Measurements from ENCODE around the gene ASPG. TPM values are rescaled to one million over a fixed set of nuclear protein-coding genes. Genes with fewer than 3 reads are reported as not detected.

Gene ASPG
- total RNA-seq, 1 experiment from 2014 or later, result not detected

DNA sequence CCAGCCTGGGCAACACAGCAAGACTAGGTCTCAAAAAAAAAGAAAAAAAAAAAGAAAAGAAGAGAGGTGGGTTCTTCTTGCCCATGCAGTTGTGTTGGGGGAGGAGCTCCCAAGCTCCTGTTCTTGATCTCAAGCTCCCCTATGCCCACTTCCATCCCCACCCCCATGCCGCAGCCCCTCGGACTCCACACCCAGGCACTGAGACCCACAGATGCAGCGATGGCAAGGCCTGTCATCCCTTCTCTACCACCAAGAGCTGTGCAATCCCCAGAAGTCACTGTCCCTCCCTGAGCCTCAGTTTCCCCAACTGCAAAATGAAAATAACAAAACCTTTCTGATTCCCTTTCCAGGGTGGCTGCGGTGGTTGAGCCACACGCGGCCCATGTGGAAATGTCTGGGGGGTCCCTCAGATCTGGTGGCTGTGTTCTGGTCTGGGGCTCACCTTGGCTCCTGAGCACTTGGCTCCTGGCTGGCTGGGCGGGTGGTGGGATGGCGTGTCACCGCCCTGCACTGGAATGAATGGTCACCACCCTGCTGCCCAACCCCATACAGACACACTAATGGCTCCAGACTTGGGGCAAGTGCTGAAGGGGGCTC is 30.3 kb downstream of the ASPG start:
- BruUV-seq (replicated peaks), result no TSS peak
- no peak for DNase-seq (ENCODE audit: low read depth, low spot score)
- Histone ChIP-seq H3K36me3 (ENCODE audit: control insufficient read depth, insufficient read depth, low read length) (no peaks in the 10 kb centered on the region; the same call in 1 of the 2 replicates), H3K27me3 (ENCODE audit: control insufficient read depth, insufficient read depth, low read length) (no peaks in the 10 kb centered on the region; the same call in 1 of the 2 replicates), H3K27ac (ENCODE audit: low read length) (no peak overlapping the region), H3K4me3 (ENCODE audit: low read depth in 2 of 2, low read length in 2 of 2) (no peak overlapping the region), H3K4me1 (ENCODE audit: control insufficient read depth, insufficient read depth, low read length) (no peaks in the 10 kb centered on the region), H3K9me3 (ENCODE audit: control insufficient read depth, insufficient read depth, low read depth, low read length) (no peaks in the 10 kb centered on the region)
- in situ Hi-C loops (cut with HindIII; ENCODE audit: low pct_unique_long_range_greater_than_20kb, low sequenced_read_pairs), result no loop called here
- TF ChIP-seq, protein P1, sequence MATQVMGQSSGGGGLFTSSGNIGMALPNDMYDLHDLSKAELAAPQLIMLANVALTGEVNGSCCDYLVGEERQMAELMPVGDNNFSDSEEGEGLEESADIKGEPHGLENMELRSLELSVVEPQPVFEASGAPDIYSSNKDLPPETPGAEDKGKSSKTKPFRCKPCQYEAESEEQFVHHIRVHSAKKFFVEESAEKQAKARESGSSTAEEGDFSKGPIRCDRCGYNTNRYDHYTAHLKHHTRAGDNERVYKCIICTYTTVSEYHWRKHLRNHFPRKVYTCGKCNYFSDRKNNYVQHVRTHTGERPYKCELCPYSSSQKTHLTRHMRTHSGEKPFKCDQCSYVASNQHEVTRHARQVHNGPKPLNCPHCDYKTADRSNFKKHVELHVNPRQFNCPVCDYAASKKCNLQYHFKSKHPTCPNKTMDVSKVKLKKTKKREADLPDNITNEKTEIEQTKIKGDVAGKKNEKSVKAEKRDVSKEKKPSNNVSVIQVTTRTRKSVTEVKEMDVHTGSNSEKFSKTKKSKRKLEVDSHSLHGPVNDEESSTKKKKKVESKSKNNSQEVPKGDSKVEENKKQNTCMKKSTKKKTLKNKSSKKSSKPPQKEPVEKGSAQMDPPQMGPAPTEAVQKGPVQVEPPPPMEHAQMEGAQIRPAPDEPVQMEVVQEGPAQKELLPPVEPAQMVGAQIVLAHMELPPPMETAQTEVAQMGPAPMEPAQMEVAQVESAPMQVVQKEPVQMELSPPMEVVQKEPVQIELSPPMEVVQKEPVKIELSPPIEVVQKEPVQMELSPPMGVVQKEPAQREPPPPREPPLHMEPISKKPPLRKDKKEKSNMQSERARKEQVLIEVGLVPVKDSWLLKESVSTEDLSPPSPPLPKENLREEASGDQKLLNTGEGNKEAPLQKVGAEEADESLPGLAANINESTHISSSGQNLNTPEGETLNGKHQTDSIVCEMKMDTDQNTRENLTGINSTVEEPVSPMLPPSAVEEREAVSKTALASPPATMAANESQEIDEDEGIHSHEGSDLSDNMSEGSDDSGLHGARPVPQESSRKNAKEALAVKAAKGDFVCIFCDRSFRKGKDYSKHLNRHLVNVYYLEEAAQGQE (IDR thresholded peaks at IDR 0.05; ENCODE audit: insufficient read depth in 1 of 2, low read depth in 2 of 2, low read length in 1 of 2), result no peak
- TF ChIP-seq, protein P2, sequence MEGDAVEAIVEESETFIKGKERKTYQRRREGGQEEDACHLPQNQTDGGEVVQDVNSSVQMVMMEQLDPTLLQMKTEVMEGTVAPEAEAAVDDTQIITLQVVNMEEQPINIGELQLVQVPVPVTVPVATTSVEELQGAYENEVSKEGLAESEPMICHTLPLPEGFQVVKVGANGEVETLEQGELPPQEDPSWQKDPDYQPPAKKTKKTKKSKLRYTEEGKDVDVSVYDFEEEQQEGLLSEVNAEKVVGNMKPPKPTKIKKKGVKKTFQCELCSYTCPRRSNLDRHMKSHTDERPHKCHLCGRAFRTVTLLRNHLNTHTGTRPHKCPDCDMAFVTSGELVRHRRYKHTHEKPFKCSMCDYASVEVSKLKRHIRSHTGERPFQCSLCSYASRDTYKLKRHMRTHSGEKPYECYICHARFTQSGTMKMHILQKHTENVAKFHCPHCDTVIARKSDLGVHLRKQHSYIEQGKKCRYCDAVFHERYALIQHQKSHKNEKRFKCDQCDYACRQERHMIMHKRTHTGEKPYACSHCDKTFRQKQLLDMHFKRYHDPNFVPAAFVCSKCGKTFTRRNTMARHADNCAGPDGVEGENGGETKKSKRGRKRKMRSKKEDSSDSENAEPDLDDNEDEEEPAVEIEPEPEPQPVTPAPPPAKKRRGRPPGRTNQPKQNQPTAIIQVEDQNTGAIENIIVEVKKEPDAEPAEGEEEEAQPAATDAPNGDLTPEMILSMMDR (IDR thresholded peaks at IDR 0.05), result no peak
- ATAC-seq, result no peak
- POLR2A ChIA-PET, result interaction anchor here (0.6 kb wide), 1 partner anchor 327 kb away, joined by 6 read pairs; no protein-coding TSS in a partner anchor
- CTCF ChIA-PET, result no interaction called here
- intact Hi-C loops (cut with micrococcal nuclease; ENCODE audit: unreplicated experiment), result no loop called here

DNA sequence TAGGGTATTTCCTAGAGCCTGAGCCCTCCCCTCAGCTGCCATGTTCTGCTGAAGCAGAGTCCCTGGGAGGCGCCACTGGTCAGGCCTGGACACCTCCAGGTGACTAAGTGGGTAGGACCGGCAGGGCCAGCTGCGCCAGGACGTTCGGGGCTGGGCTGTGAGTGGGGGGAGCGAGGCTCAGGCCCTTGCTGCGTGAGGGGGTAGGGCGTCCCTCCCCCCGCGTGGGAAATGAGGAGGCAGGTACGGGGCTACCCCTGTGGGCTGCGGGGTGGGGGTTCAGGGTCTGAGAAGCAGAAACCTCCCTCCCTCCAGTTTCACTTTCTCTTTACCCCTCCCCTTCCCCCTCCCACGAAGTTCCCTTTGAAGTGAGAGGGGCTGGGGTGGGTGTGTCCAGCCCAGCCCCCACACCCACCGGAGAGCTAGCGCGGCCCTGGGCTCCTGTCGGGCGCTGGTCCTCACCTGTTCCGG is 30.8 kb downstream of the ASPG start:
- H3K27me3 ChIP-seq (ENCODE audit: control insufficient read depth, insufficient read depth, low read length), result no peaks in the 10 kb centered on the region; the same call in 1 of the 2 replicates

More for the DNA sequence above, 30.8 kb downstream of the ASPG start:
- no peak for ATAC-seq
- TF ChIP-seq SIN3A (IDR thresholded peaks at IDR 0.05; ENCODE audit: borderline replicate concordance, insufficient read depth, low read depth, low read length) (no peak), POLR2AphosphoS5 (IDR thresholded peaks at IDR 0.05; ENCODE audit: low read depth, low read length) (no peak), TCF7L2 (IDR thresholded peaks at IDR 0.05; ENCODE audit: low read depth, low read length) (no peak)
- TF ChIP-seq, protein P1 (IDR thresholded peaks at IDR 0.05; ENCODE audit: insufficient read depth in 1 of 2, low read depth in 2 of 2, low read length in 1 of 2), result no peak
- TF ChIP-seq, protein P2 (IDR thresholded peaks at IDR 0.05), result no peak
- no TSS peak for BruUV-seq (replicated peaks)
- ChIA-PET CTCF (no interaction called here), POLR2A (interaction anchor here (0.6 kb wide), 1 partner anchor 327 kb away, joined by 6 read pairs; no protein-coding TSS in a partner anchor)
- Histone ChIP-seq H3K27ac (ENCODE audit: low read length) (no peak overlapping the region), H3K9me3 (ENCODE audit: control insufficient read depth, insufficient read depth, low read depth, low read length) (no peaks in the 10 kb centered on the region), H3K4me1 (ENCODE audit: control insufficient read depth, insufficient read depth, low read length) (no peaks in the 10 kb centered on the region), H3K4me3 (ENCODE audit: low read depth in 2 of 2, low read length in 2 of 2) (peak overlapping the region; percentile 31 to 37), H3K36me3 (ENCODE audit: control insufficient read depth, insufficient read depth, low read length) (no peaks in the 10 kb centered on the region; the same call in 1 of the 2 replicates)
- DNase-seq (ENCODE audit: low read depth, low spot score), result no peak
- in situ Hi-C loops (cut with HindIII; ENCODE audit: low pct_unique_long_range_greater_than_20kb, low sequenced_read_pairs), result no loop called here
- intact Hi-C loops (cut with micrococcal nuclease; ENCODE audit: unreplicated experiment), result no loop called here

Measured in Panc1 (cell line).